ENCODE results near the gene TRH.

DNA sequence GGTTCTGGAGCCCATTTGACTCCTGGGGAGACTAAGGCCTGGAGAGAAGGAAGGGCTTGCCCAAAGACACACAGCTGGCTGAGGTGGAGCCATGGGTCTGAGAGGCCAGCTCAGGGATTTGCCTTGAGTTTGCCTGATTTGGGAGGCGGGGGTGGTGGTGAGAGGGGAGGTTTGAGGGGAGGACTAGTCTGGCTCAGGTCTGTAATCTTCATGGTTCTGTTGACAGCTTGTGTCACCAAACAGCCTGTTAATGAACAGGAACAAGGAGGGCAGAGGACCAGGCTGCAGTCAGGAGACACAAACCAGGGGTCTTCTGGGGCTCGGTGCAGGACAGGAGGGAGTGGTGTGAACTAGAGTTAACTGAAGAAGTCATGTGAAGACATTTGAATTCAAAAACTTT, 3.6 kb downstream of the TRH start:
- TF ChIP-seq POLR2AphosphoS5 (IDR thresholded peaks at IDR 0.05; ENCODE audit: low read depth, low read length) (no peak), POLR2A (IDR thresholded peaks at IDR 0.05; ENCODE audit: low read depth, low read length) (no peak), TAF1 (IDR thresholded peaks at IDR 0.05; ENCODE audit: borderline replicate concordance, low read depth, low read length) (no peak)
